ENCODE data around the gene SLAMF1.

Gene SLAMF1

DNA sequence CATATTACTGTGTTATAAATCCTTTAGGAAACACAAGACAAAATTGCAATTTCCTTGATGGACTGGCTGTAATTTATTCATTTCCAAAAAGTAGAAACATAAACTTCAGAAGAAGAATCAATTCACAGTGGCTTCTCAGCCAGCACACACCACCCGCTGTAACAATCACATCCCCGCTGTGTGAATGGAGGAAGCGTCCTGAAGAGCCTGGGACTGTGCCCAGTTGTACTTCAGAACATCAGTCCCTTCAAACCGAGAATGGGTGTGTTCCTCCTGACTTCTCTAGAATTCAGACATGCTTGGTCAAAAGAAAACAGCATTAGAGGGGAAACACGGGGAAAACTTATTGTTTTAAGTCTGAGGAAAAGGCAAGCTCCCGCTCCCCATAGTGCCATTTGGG lies 38.8 kb downstream of the SLAMF1 start:
- Mint-ChIP-seq H3K27me3 (ENCODE audit: low read depth) (peaks cover 11% of the 10 kb centered on the region), H3K4me1 (no peaks in the 10 kb centered on the region), H3K9me3 (peaks cover 3% of the 10 kb centered on the region), H3K4me3 (no peak overlapping the region), H3K36me3 (ENCODE audit: low read depth) (no peaks in the 10 kb centered on the region), H3K27ac (no peak overlapping the region)
- TF ChIP-seq CTCF (IDR thresholded peaks at IDR 0.05; ENCODE audit: unreplicated experiment in 3 of 3) = no peak

DNA sequence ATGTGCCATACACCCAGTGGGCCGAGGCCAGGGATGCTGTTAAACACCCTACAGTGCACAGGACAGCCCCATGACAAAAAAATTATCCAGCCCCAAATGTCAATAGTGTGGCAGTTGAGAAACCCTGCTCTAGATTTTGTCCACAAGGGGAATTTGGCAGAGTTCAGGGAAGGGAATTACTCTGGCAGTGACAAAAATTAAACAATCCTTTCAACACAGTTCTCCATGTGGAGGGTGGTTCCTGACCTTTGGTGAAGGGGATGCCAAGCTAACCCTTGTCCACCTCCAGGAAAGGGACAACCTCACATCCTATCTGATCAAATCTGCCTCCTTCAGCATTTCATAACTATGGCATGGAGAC lies 39.2 kb downstream of the SLAMF1 start:
- H3K4me3 Mint-ChIP-seq = no peak overlapping the region
- peaks cover 11% of the 10 kb centered on the region for H3K27me3 Mint-ChIP-seq (ENCODE audit: low read depth)
- H3K36me3 Mint-ChIP-seq (ENCODE audit: low read depth) = no peaks in the 10 kb centered on the region
- H3K27ac Mint-ChIP-seq = no peak overlapping the region
- peaks cover 6% of the 10 kb centered on the region for H3K9me3 Mint-ChIP-seq
- no peak for TF ChIP-seq CTCF (IDR thresholded peaks at IDR 0.05; ENCODE audit: unreplicated experiment in 3 of 3)
- H3K4me1 Mint-ChIP-seq = no peaks in the 10 kb centered on the region

GRCh38 chr1:160607011-160607671 lies 39.7 kb downstream of the SLAMF1 start:
- no peaks in the 10 kb centered on the region for H3K4me1 Mint-ChIP-seq
- no peaks in the 10 kb centered on the region for H3K36me3 Mint-ChIP-seq (ENCODE audit: low read depth)
- peak overlapping the region in 1 of 3 experiments; percentile 66 for H3K27ac Mint-ChIP-seq
- TF ChIP-seq CTCF (IDR thresholded peaks at IDR 0.05; ENCODE audit: unreplicated experiment in 3 of 3) = peak; percentile 53 to 59 (median 54)
- H3K27me3 Mint-ChIP-seq (ENCODE audit: low read depth) = peaks cover 11% of the 10 kb centered on the region
- H3K9me3 Mint-ChIP-seq = peaks cover 9% of the 10 kb centered on the region
- no peak overlapping the region for H3K4me3 Mint-ChIP-seq

DNA sequence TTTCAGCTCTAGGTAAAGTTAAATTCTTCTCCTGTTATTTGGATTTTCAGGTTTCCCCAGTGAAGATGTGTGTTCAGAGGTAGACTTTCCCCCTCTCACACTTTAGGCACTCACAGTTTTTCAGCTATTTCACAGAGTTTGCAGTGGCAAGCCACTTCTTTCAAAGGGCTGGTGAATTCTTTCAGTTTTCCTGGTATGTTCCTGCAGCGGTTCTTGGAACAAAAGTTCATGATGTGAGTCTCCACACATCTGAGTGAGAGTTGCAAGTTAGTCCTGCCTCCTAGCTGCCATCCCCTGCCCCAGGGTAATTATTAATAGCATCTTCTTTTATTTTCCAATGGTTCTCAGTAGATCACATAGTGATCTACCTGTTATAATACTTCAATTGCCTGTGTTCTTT lies 40.2 kb downstream of the SLAMF1 start:
- Mint-ChIP-seq H3K4me3 (no peak overlapping the region), H3K4me1 (no peaks in the 10 kb centered on the region), H3K27ac (peak overlapping the region in 1 of 3 experiments; percentile 66), H3K27me3 (ENCODE audit: low read depth) (peaks cover 11% of the 10 kb centered on the region), H3K9me3 (peaks cover 13% of the 10 kb centered on the region), H3K36me3 (ENCODE audit: low read depth) (no peaks in the 10 kb centered on the region)
- TF ChIP-seq CTCF (IDR thresholded peaks at IDR 0.05; ENCODE audit: unreplicated experiment in 3 of 3) = no peak

GRCh38 chr1:160605792-160606479 lies 40.9 kb downstream of the SLAMF1 start:
- no peak for TF ChIP-seq CTCF (IDR thresholded peaks at IDR 0.05; ENCODE audit: unreplicated experiment in 3 of 3)
- peaks cover 18% of the 10 kb centered on the region for H3K9me3 Mint-ChIP-seq
- H3K27ac Mint-ChIP-seq = peak overlapping the region in 1 of 3 experiments; percentile 66
- H3K4me3 Mint-ChIP-seq = no peak overlapping the region
- H3K4me1 Mint-ChIP-seq = no peaks in the 10 kb centered on the region
- H3K36me3 Mint-ChIP-seq (ENCODE audit: low read depth) = no peaks in the 10 kb centered on the region
- H3K27me3 Mint-ChIP-seq (ENCODE audit: low read depth) = peaks cover 11% of the 10 kb centered on the region

DNA sequence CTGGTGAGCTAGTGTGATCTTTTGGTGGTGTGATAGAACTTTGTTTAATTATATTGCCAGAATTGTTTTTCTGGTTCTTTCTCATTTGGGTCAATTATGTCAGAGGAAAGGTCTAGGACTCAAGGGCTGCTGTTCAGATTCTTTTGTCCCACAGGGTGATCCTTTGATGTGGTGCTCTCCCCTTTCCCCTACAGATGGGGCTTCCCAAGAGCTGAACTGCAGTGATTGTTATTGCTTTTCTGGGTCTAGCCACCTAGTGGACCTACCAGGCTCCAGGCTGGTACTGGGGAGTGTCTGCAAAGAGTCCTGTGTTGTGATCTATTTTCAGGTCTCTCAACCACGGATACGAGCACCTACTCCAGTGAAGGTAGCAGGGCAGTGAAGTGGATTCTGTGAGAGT lies 41.6 kb downstream of the SLAMF1 start:
- Mint-ChIP-seq H3K36me3 (ENCODE audit: low read depth) (no peaks in the 10 kb centered on the region), H3K4me3 (no peak overlapping the region), H3K27me3 (ENCODE audit: low read depth) (peaks cover 11% of the 10 kb centered on the region), H3K27ac (no peak overlapping the region), H3K4me1 (no peaks in the 10 kb centered on the region), H3K9me3 (peaks cover 23% of the 10 kb centered on the region)
- TF ChIP-seq CTCF (IDR thresholded peaks at IDR 0.05; ENCODE audit: unreplicated experiment in 3 of 3) = no peak

Data from nephron (organoid).